SK-N-DZ (cell line): ENCODE data around the gene RANGRF.
A peak's percentile ranks its signal among the peaks of the same experiment; 100 is the strongest.

ENCODE experiments used
- DNase-seq: peaks from one replicate; pipeline ENCODE4 v3.0.0-alpha.2; 2015; ENCODE audit warnings: low spot score

Gene RANGRF

GRCh38 chr17:8273884-8274444, 14.5 kb upstream of the RANGRF start:
- DNase-seq = no peak

- no peak for DNase-seq
Measured at GRCh38 chr17:8274816-8275215, 13.7 kb upstream of the RANGRF start.

- DNase-seq = peak; percentile 45
Measured at GRCh38 chr17:8275421-8276290, 12.8 kb upstream of the RANGRF start.

- DNase-seq = no peak
Measured at GRCh38 chr17:8277317-8277716, 11.2 kb upstream of the RANGRF start.

GRCh38 chr17:8282345-8282744, 6.1 kb upstream of the RANGRF start:
- no peak for DNase-seq

GRCh38 chr17:8283356-8283755, 5.1 kb upstream of the RANGRF start:
- no peak for DNase-seq

- DNase-seq = no peak
Measured at GRCh38 chr17:8284126-8284525, 4.3 kb upstream of the RANGRF start.

GRCh38 chr17:8285270-8286181, 2.9 kb upstream of the RANGRF start:
- no peak for DNase-seq

- no peak for DNase-seq
Measured at GRCh38 chr17:8287651-8288335, 677 bp upstream of the RANGRF start.

- DNase-seq = no peak
Measured at GRCh38 chr17:8289103-8289397, 580 bp downstream of the RANGRF start.

GRCh38 chr17:8290043-8290442, 1.6 kb downstream of the RANGRF start:
- DNase-seq = no peak

GRCh38 chr17:8292639-8293395, 4.3 kb downstream of the RANGRF start:
- no peak for DNase-seq

- DNase-seq = no peak
Measured at GRCh38 chr17:8294361-8294760, 5.9 kb downstream of the RANGRF start.

GRCh38 chr17:8294814-8295316, 6.4 kb downstream of the RANGRF start:
- DNase-seq = no peak

GRCh38 chr17:8300226-8300625, 11.8 kb downstream of the RANGRF start:
- no peak for DNase-seq

- peak; percentile 85 for DNase-seq
Measured at GRCh38 chr17:8300627-8301242, 12.3 kb downstream of the RANGRF start.

GRCh38 chr17:8310601-8311123, 22.2 kb downstream of the RANGRF start:
- no peak for DNase-seq

GRCh38 chr17:8311131-8311790, 22.8 kb downstream of the RANGRF start:
- DNase-seq = no peak

GRCh38 chr17:8312251-8312650, 23.8 kb downstream of the RANGRF start:
- DNase-seq = no peak
